ENCODE data around the gene PFKFB3. TPM values are rescaled to one million over a fixed set of nuclear protein-coding genes. Genes with fewer than 3 reads are reported as not detected.

PFKFB3 gene
- total and polyA plus RNA-seq, 12 donors: 8.4 to 72.4 (median 29.5) TPM

GRCh38 chr10:6260843-6261242, 58.1 kb downstream of the PFKFB3 start:
- intact Hi-C loops (cut with DNase I): no loop called here
- Histone ChIP-seq H3K27me3 (no peaks in the 10 kb centered on the region), H3K4me1 (replicated peaks in 1 of 2) (no peaks in the 10 kb centered on the region), H3K36me3 (replicated peaks in 1 of 2) (no peaks in the 10 kb centered on the region), H3K27ac (no peak overlapping the region), H3K9me3 (replicated peaks in 1 of 3) (no peaks in the 10 kb centered on the region), H3K4me3 (no peak overlapping the region)
- TF ChIP-seq POLR2A (IDR thresholded peaks at IDR 0.05) (no peak), CTCF (IDR thresholded peaks at IDR 0.05) (no peak)
- WGBS, 4 donors: 71 to 82% (median 77%) methylated on average over 3 of the region's 3 CpGs
- no peak for DNase-seq

- intact Hi-C loops (cut with DNase I): no loop called here
- no peak for DNase-seq
- Histone ChIP-seq H3K4me3 (no peak overlapping the region), H3K4me1 (replicated peaks in 1 of 2) (no peaks in the 10 kb centered on the region), H3K27me3 (no peaks in the 10 kb centered on the region), H3K9me3 (replicated peaks in 1 of 3) (no peaks in the 10 kb centered on the region), H3K36me3 (replicated peaks in 1 of 2) (no peaks in the 10 kb centered on the region), H3K27ac (no peak overlapping the region)
- 43 to 52% (median 48%) methylated on average over 5 to 6 of the region's 6 CpGs for WGBS, 4 donors
- TF ChIP-seq POLR2A (IDR thresholded peaks at IDR 0.05) (no peak), CTCF (IDR thresholded peaks at IDR 0.05) (no peak)
These were observed 65.2 kb downstream of the PFKFB3 start for GRCh38 chr10:6267941-6268340.

GRCh38 chr10:6269432-6269831, 66.7 kb downstream of the PFKFB3 start:
- TF ChIP-seq POLR2A (IDR thresholded peaks at IDR 0.05): no peak
- no peak for TF ChIP-seq CTCF (IDR thresholded peaks at IDR 0.05)
- Histone ChIP-seq H3K36me3 (replicated peaks in 1 of 2) (no peaks in the 10 kb centered on the region), H3K27ac (no peak overlapping the region), H3K27me3 (no peaks in the 10 kb centered on the region), H3K4me3 (no peak overlapping the region), H3K9me3 (replicated peaks in 1 of 3) (no peaks in the 10 kb centered on the region), H3K4me1 (replicated peaks in 1 of 2) (no peaks in the 10 kb centered on the region)
- intact Hi-C loops (cut with DNase I): no loop called here
- WGBS, 4 donors: 75 to 88% (median 78%) methylated on average over 2 of the region's 2 CpGs
- no peak for DNase-seq

- H3K27me3 ChIP-seq: no peaks in the 10 kb centered on the region
- H3K36me3 ChIP-seq (replicated peaks in 1 of 2): no peaks in the 10 kb centered on the region
- no peak overlapping the region for H3K4me3 ChIP-seq
- no peak for DNase-seq
- 84 to 87% (median 85%) methylated on average over 20 of the region's 20 CpGs for WGBS, 4 donors
- intact Hi-C loops (cut with DNase I): no loop called here
- no peaks in the 10 kb centered on the region for H3K4me1 ChIP-seq (replicated peaks in 1 of 2)
- H3K9me3 ChIP-seq (replicated peaks in 1 of 3): no peaks in the 10 kb centered on the region
- no peak overlapping the region for H3K27ac ChIP-seq
- TF ChIP-seq CTCF (IDR thresholded peaks at IDR 0.05) (no peak), POLR2A (IDR thresholded peaks at IDR 0.05) (no peak)
These were observed 67.5 kb downstream of the PFKFB3 start for GRCh38 chr10:6269953-6270867.

All from adrenal gland (tissue), 12 donors.